ENCODE data around the gene MCF2L. TPM values are rescaled to one million over a fixed set of nuclear protein-coding genes. Genes with fewer than 3 reads are reported as not detected.

MCF2L gene
- total RNA-seq, 1 donor from 2014 or later: 0.61 TPM

GRCh38 chr13:112997188-112998130, 28.4 kb downstream of the MCF2L start:
- intact Hi-C loops (cut with micrococcal nuclease): no loop called here

GRCh38 chr13:112998521-112999280, 29.7 kb downstream of the MCF2L start:
- intact Hi-C loops (cut with micrococcal nuclease): no loop called here

GRCh38 chr13:112999414-113000177, 30.6 kb downstream of the MCF2L start:
- intact Hi-C loops (cut with micrococcal nuclease): no loop called here

GRCh38 chr13:113000575-113000974, 31.6 kb downstream of the MCF2L start:
- intact Hi-C loops (cut with micrococcal nuclease): no loop called here

- intact Hi-C loops (cut with micrococcal nuclease): no loop called here
These were observed 32.5 kb downstream of the MCF2L start for GRCh38 chr13:113001241-113002140.

- intact Hi-C loops (cut with micrococcal nuclease): no loop called here
These were observed 33.3 kb downstream of the MCF2L start for GRCh38 chr13:113002206-113002912.

DNA sequence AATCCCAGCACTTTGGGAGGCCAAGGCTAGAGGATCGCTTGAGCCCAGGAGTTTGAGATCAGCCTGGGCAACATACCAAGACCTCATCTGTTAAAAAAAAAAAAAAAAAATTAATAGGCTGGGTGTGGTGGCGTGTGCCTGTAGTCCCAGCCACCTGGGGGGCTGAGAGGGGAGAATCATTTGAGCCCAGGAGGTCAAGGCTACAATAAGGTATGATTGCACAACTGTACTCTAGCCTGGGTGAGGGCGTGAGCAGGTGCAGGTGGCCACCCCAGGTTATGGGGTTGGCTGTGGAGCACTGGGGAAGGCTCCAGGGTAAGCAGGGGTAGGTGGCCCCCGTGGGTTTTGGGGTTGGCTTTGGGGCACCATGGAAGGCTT, 33.9 kb downstream of the MCF2L start:
- intact Hi-C loops (cut with micrococcal nuclease): no loop called here

- intact Hi-C loops (cut with micrococcal nuclease): no loop called here
These were observed 35.1 kb downstream of the MCF2L start for GRCh38 chr13:113004126-113004525.

DNA sequence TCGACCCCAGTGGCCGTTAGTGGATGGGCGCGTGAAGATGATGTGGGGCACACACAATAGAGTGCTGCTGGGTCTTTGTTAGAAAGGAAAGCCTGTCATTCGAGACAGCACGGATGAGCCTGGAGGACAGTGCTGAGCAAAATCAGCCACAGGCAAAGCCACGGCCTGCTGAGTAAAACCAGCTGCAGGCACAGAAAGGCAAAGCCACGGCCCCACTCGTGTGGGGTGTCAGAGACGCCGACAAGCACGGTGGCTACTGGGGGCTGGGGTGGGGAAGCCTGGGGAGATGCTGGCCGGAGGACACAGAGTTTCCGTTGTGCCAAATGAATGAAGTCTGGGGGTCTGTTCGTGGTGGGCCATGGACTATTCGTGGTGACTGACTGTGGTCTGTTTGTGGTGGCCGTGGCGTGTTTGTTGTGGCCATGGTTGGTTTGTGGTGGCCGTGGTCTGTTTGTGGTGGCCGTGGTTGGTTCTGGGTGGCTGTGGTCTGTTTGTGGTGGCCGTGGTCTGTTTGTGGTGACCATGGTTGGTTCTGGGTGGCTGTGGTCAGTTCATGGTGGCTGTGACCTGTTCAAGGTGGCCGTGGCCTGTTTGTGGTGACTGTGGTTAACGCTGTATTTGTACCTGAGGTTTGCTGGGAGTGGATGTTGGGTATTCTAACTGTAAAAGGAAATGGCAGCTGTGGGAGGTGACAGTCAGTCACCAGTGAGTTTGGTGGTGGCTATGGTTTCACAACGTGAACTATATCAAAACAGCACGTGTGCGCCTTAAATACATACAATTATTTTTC, 36.3 kb downstream of the MCF2L start:
- intact Hi-C loops (cut with micrococcal nuclease): no loop called here

- intact Hi-C loops (cut with micrococcal nuclease): no loop called here
These were observed 37.0 kb downstream of the MCF2L start for GRCh38 chr13:113005997-113006396.

DNA sequence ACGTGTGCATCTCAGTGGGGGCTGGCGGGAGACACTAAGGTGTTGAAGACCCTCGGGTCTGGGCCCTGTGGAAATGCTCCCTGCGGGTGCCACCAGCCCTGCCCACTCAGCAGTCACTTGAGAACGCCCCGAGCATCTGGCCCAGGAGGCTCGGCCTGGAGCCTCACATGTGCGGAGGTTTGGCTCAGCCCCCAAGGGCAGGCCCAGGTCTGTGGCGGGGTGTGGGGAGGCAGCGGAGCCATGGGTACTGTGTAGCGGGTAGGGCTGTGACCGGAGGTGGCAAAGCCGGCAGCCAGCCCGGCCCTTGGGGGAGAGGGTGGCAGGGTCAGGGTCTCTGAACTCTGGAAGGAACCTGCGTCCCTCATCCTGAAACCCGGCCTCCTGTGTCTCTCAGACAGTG, 37.6 kb downstream of the MCF2L start:
- intact Hi-C loops (cut with micrococcal nuclease): no loop called here

DNA sequence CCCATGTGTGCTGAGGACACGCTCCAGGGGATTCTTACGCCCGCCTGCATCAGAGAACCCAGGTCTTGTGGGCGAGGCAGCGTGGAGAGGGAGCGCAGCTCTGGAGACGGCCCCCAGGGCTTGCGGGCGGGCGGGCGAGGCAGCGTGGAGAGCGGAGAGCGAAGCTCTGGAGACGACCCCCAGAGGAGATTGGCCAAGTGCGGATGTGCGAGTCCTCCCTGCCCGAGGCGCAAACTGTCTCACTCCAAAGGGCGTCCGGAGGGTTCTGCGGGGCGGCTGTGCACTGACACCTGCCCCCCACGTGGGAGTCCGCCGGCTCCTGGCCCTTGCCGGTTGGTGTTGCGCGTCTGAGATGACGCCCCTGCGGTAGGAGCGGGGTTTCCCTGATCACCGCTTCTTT, 39.8 kb downstream of the MCF2L start:
- intact Hi-C loops (cut with micrococcal nuclease): no loop called here

GRCh38 chr13:113009743-113010509, 40.9 kb downstream of the MCF2L start:
- intact Hi-C loops (cut with micrococcal nuclease): no loop called here

DNA sequence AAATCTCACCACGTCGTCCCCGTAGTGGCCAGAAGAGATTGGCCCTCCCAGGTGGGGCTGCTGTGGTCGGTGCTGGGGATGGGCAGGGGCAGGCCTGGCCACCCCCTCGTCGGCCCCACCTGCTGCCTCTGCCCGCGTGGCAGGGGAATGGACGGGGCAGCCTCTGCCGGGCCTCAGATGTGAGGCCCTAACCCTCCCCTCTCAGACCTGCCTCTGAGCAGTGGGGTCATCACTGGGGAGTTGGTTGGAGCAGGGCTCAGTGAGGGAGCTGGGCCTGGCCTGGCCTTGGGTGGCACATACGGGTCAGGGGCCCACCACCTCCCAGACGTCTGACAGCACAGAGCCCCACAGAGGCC, 41.5 kb downstream of the MCF2L start:
- intact Hi-C loops (cut with micrococcal nuclease): no loop called here

DNA sequence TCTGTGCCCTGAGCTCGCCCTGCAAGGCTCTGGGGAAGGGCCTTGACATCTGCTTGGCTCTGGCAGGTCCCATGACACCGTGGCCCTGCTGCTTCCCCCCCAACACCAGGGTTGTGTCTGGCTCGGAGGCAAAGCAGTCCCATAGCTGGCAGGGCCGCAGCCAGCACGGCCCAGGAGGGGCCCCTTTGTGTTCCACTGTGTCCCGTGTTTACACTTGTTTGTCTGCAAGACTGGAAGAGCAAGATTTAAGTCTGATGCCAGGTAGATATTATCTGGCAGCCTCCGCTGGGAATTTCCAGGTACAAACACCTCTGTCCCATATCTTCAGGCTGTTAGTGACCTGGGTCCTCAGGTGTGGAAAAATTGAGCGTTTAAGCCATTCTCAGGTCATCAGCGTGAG, 44.3 kb downstream of the MCF2L start:
- intact Hi-C loops (cut with micrococcal nuclease): no loop called here

- intact Hi-C loops (cut with micrococcal nuclease): no loop called here
These were observed 45.1 kb downstream of the MCF2L start for GRCh38 chr13:113013878-113014751.
